ENCODE data around the gene DDX50. TPM values are rescaled to one million over a fixed set of nuclear protein-coding genes. Genes with fewer than 3 reads are reported as not detected.
A peak's percentile ranks its signal among the peaks of the same experiment; 100 is the strongest.

Gene DDX50
- total RNA-seq, 4 donors from 2014 or later = 6.5 to 40.6 (median 24.6) TPM

GRCh38 chr10:68876246-68877138 is 24.6 kb upstream of the DDX50 start:
- Histone ChIP-seq H3K27ac (peak overlapping the region in 3 of 4 donors; percentile 30 to 61 (median 35)), H3K27me3 (no peaks in the 10 kb centered on the region), H3K9me3 (no peaks in the 10 kb centered on the region), H3K36me3 (no peaks in the 10 kb centered on the region), H3K4me1 (peaks cover 0 to 23% (median 1%) of the 10 kb centered on the region in 3 donors), H3K4me3 (no peak overlapping the region)
- DNase-seq = no peak
- intact Hi-C loops (cut with DNase I) = no loop called here
- WGBS, 2 donors = 58% methylated on average over 13 to 15 of the region's 15 CpGs
- TF ChIP-seq, protein P1, sequence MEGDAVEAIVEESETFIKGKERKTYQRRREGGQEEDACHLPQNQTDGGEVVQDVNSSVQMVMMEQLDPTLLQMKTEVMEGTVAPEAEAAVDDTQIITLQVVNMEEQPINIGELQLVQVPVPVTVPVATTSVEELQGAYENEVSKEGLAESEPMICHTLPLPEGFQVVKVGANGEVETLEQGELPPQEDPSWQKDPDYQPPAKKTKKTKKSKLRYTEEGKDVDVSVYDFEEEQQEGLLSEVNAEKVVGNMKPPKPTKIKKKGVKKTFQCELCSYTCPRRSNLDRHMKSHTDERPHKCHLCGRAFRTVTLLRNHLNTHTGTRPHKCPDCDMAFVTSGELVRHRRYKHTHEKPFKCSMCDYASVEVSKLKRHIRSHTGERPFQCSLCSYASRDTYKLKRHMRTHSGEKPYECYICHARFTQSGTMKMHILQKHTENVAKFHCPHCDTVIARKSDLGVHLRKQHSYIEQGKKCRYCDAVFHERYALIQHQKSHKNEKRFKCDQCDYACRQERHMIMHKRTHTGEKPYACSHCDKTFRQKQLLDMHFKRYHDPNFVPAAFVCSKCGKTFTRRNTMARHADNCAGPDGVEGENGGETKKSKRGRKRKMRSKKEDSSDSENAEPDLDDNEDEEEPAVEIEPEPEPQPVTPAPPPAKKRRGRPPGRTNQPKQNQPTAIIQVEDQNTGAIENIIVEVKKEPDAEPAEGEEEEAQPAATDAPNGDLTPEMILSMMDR (IDR thresholded peaks at IDR 0.05) = no peak
- TF ChIP-seq POLR2A (IDR thresholded peaks at IDR 0.05) = no peak

DNA sequence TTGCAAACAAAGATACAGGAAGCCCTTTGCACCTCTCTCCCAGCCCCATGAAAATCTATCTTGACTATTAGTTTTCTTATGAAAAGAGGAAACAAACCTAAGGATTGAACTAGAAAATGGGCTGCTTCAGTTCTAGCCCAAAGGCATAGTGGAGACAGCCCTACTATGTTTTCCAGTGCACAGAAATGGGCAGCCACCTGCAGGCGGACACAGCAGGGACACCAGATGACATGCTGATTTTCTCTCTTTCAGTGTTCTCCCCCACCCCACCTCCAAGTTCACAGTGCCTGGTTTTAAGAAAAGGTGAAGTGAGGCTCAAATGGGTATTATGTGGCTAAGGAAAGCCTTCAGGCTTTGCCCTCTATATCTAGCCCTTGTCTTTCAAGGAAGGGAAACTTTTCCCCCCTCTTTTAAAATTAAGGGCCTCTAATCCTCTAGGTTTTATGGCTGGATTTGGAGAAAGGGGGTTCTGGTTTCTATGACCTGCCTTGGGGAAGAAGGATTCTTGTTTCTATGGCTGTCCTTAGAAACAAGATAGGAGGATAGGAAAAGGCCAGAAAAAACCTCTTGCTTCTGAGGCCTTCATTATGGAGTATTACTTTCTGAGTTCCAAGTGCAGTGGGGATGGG is 23.5 kb upstream of the DDX50 start:
- WGBS, 2 donors = 83 to 90% methylated on average over 1 of the region's 1 CpG
- peaks cover 0 to 16% (median 0%) of the 10 kb centered on the region in 3 donors for H3K4me1 ChIP-seq
- no peak overlapping the region for H3K27ac ChIP-seq
- no peaks in the 10 kb centered on the region for H3K27me3 ChIP-seq
- TF ChIP-seq, protein P1 (IDR thresholded peaks at IDR 0.05) = no peak
- no peak for TF ChIP-seq POLR2A (IDR thresholded peaks at IDR 0.05)
- H3K9me3 ChIP-seq = no peaks in the 10 kb centered on the region
- DNase-seq = no peak
- no peaks in the 10 kb centered on the region for H3K36me3 ChIP-seq
- H3K4me3 ChIP-seq = no peak overlapping the region
- intact Hi-C loops (cut with DNase I) = no loop called here

GRCh38 chr10:68878496-68878895 is 22.6 kb upstream of the DDX50 start:
- no peak for TF ChIP-seq POLR2A (IDR thresholded peaks at IDR 0.05)
- TF ChIP-seq, protein P1 (IDR thresholded peaks at IDR 0.05) = no peak
- Histone ChIP-seq H3K27ac (no peak overlapping the region), H3K4me1 (peaks cover 0 to 12% (median 0%) of the 10 kb centered on the region in 3 donors), H3K27me3 (no peaks in the 10 kb centered on the region), H3K4me3 (no peak overlapping the region), H3K36me3 (no peaks in the 10 kb centered on the region), H3K9me3 (no peaks in the 10 kb centered on the region)
- no peak for DNase-seq
- intact Hi-C loops (cut with DNase I) = no loop called here

- TF ChIP-seq, protein P1 (IDR thresholded peaks at IDR 0.05) = no peak
- no peak for TF ChIP-seq POLR2A (IDR thresholded peaks at IDR 0.05)
- Histone ChIP-seq H3K9me3 (no peaks in the 10 kb centered on the region), H3K27me3 (no peaks in the 10 kb centered on the region), H3K4me1 (peaks cover 0 to 12% (median 0%) of the 10 kb centered on the region in 3 donors), H3K36me3 (no peaks in the 10 kb centered on the region), H3K4me3 (no peak overlapping the region), H3K27ac (no peak overlapping the region)
- DNase-seq = no peak
- 90 to 92% methylated on average over 2 of the region's 2 CpGs for WGBS, 2 donors
- intact Hi-C loops (cut with DNase I) = no loop called here
Observed at GRCh38 chr10:68879628-68880027, 21.5 kb upstream of the DDX50 start.

- no peaks in the 10 kb centered on the region for H3K36me3 ChIP-seq
- intact Hi-C loops (cut with DNase I) = no loop called here
Observed at GRCh38 chr10:68880181-68880580, 20.9 kb upstream of the DDX50 start.

More at GRCh38 chr10:68880181-68880580, 20.9 kb upstream of the DDX50 start:
- WGBS, 2 donors = 92 to 97% methylated on average over 4 of the region's 4 CpGs
- Histone ChIP-seq H3K9me3 (no peaks in the 10 kb centered on the region), H3K4me3 (no peak overlapping the region), H3K27ac (no peak overlapping the region), H3K4me1 (peaks cover 0 to 12% (median 0%) of the 10 kb centered on the region in 3 donors), H3K27me3 (no peaks in the 10 kb centered on the region)
- no peak for TF ChIP-seq POLR2A (IDR thresholded peaks at IDR 0.05)
- TF ChIP-seq, protein P1 (IDR thresholded peaks at IDR 0.05) = no peak
- no peak for DNase-seq
